HCT116 (cell line): ENCODE measurements around the gene FAM162A. TPM values are rescaled to one million over a fixed set of nuclear protein-coding genes. Genes with fewer than 3 reads are reported as not detected.

Experiments
- ATAC-seq: fragments of 200-7000 bp; cut with Tn5 transposase; 2 replicates; pipeline ENCODE4 v1.9.1; 2020; ENCODE audit warnings: mild to moderate bottlenecking, moderate library complexity
- BruUV-seq: library from RNA; stranded (reverse); fragments of 400-500 nt; replicated peaks from 2 replicates; lab custom pipeline; 2021; lab: Mats Ljungman, UMichigan
- CTCF ChIA-PET: fragments of 300-600 bp; sonication (Branson Sonifier 250); formaldehyde crosslinking; loops from one replicate; lab custom pipeline; 2021; ENCODE audit warnings: antibody characterized with exemption; lab: Charles Lee
- POLR2A ChIA-PET: fragments of 300-600, 350-600 bp; sonication (Branson Sonifier 250); formaldehyde crosslinking; loops from one replicate; lab custom pipeline; 2021; ENCODE audit warnings: antibody characterized with exemption; lab: Charles Lee
- RAD21 ChIA-PET, 2 experiments: fragments of 300-600 bp; sonication (Branson Sonifier 250); formaldehyde crosslinking; loops; one replicate each; lab custom pipeline; 2023; ENCODE audit warnings: low total read pairs in 2 of 2; ENCODE audit not compliant: uncharacterized antibody in 2 of 2, unreplicated experiment in 2 of 2, low non-redundant PET in 1 of 2; lab: Charles Lee
- DNase-seq: peaks from one replicate; pipeline ENCODE4 v3.0.0-alpha.2; 2010; ENCODE audit warnings: low read depth, low spot score
- H2AFZ ChIP-seq: fragments of 200-600 bp; shearing (Covaris generic), sonication (generic); 2 replicates; pipeline ENCODE4 v1.6.1; 2017; ENCODE audit warnings: low read depth, mixed run types, mixed read lengths, antibody characterized with exemption, low read length; ENCODE audit not compliant: poor library complexity, severe bottlenecking
- H3K27ac ChIP-seq: 2 replicates; pipeline ENCODE4 v1.5.1; 2012; ENCODE audit warnings: low read depth, low read length
- H3K27me3 ChIP-seq: fragments of 200-600 bp; sonication (generic); 2 replicates; pipeline ENCODE4 v1.6.1; 2016; ENCODE audit warnings: mixed run types, low read length, mixed read lengths; ENCODE audit not compliant: insufficient read depth
- H3K36me3 ChIP-seq, 2 experiments: fragments of 200-500 bp in 1 of 2; fragments of 200-600 bp in 1 of 2; sonication (Bioruptor generic) in 1 of 2; sonication (generic) in 1 of 2; 2 replicates each; pipeline versions ENCODE4 v1.5.1 to v1.6.1; 2014 to 2016; ENCODE audit warnings: low read length in 2 of 2, inconsistent platforms in 1 of 2, mixed read lengths in 1 of 2, mixed run types in 1 of 2; ENCODE audit not compliant: insufficient read depth in 2 of 2, control insufficient read depth in 1 of 2
- H3K4me1 ChIP-seq, 2 experiments: fragments of 200-600 bp in 1 of 2; sonication (generic) in 1 of 2; 2 replicates each; pipeline versions ENCODE4 v1.5.1 to v1.6.1; 2012 to 2017; ENCODE audit warnings: low read length in 2 of 2, inconsistent platforms in 1 of 2, mild to moderate bottlenecking in 1 of 2, mixed read lengths in 1 of 2, mixed run types in 1 of 2, moderate library complexity in 1 of 2; ENCODE audit not compliant: insufficient read depth in 2 of 2, control insufficient read depth in 1 of 2
- H3K4me2 ChIP-seq: fragments of 200-600 bp; sonication (generic); 2 replicates; pipeline ENCODE4 v1.6.1; 2017; ENCODE audit warnings: mixed run types, low read length, mixed read lengths
- H3K4me3 ChIP-seq, 2 experiments: fragments of 200-600 bp in 1 of 2; sonication (generic) in 1 of 2; replicated peaks in 1 of 2; 2 replicates each; pipeline ENCODE4 v1.5.1; 2011 to 2016; ENCODE audit warnings: low read length in 2 of 2, control low read depth in 1 of 2, low read depth in 1 of 2, mild to moderate bottlenecking in 1 of 2, mixed read lengths in 1 of 2, mixed run types in 1 of 2
- H3K79me2 ChIP-seq: fragments of 200-600 bp; sonication (generic); 2 replicates; pipeline ENCODE4 v1.6.1; 2017; ENCODE audit warnings: mild to moderate bottlenecking, mixed run types, low read length, moderate library complexity, mixed read lengths; ENCODE audit not compliant: insufficient read depth
- H3K9ac ChIP-seq: fragments of 200-600 bp; sonication (generic); 2 replicates; pipeline ENCODE4 v1.6.1; 2016; ENCODE audit warnings: low read length, mixed read lengths
- H3K9me2 ChIP-seq: fragments of 200-600 bp; sonication (generic), shearing (Covaris generic); 2 replicates; pipeline ENCODE4 v1.6.1; 2017; ENCODE audit warnings: mixed run types, mild to moderate bottlenecking, moderate library complexity; ENCODE audit not compliant: insufficient read depth
- H3K9me3 ChIP-seq, 2 experiments: fragments of 200-500 bp in 1 of 2; fragments of 200-600 bp in 1 of 2; sonication (Bioruptor generic) in 1 of 2; sonication (generic) in 1 of 2; 2 replicates each; pipeline ENCODE4 v1.6.1; 2014 to 2017; ENCODE audit warnings: low read length in 2 of 2, mixed read lengths in 2 of 2, inconsistent platforms in 1 of 2, low read depth in 1 of 2, mild to moderate bottlenecking in 1 of 2, mixed run types in 1 of 2, moderate library complexity in 1 of 2; ENCODE audit not compliant: control insufficient read depth in 1 of 2, insufficient read depth in 1 of 2
- H4K20me1 ChIP-seq: fragments of 200-600 bp; sonication (generic), shearing (Covaris generic); 2 replicates; pipeline ENCODE4 v1.6.1; 2017; ENCODE audit warnings: mixed run types, mild to moderate bottlenecking, moderate library complexity; ENCODE audit not compliant: insufficient read depth
- JUND ChIP-seq: IDR thresholded peaks from 2 replicates; pipeline ENCODE4 v1.6.1; 2012
- MAX ChIP-seq: IDR thresholded peaks from 2 replicates; pipeline ENCODE4 v1.6.1; 2012
- TCF7L2 ChIP-seq: IDR thresholded peaks from 2 replicates; pipeline ENCODE4 v1.7.0; 2011; ENCODE audit warnings: borderline replicate concordance, inconsistent platforms; ENCODE audit not compliant: insufficient read depth, insufficient read length; ENCODE audit errors: extremely low read depth
- YY1 ChIP-seq: IDR thresholded peaks from 2 replicates; pipeline ENCODE4 v1.6.1; 2011; ENCODE audit warnings: low read length, low read depth, moderate library complexity, mild to moderate bottlenecking; ENCODE audit not compliant: insufficient replicate concordance; ENCODE audit errors: extremely low read depth
- intact Hi-C: fragments of 100-400 bp; cut with micrococcal nuclease; formaldehyde crosslinking; loops from 2 replicates; pipeline ENCODE4 v1.10.0; 2022
- total RNA-seq: library from RNA; stranded (reverse); gene quantifications from one replicate; pipeline ENCODE4 v1.2.1, GENCODE V29; 2021; ENCODE audit not compliant: unreplicated experiment
- TF ChIP-seq, protein P1 (sequence below), 3 experiments: fragments of 200-600 bp in 1 of 3; sonication (generic) in 1 of 3; IDR thresholded peaks in 2 of 3; conservative IDR thresholded peaks in 1 of 3; 2 replicates each; pipeline ENCODE4 v1.5.1; 2012 to 2017; ENCODE audit warnings: low read depth in 2 of 3, low read length in 2 of 3, antibody characterized with exemption in 1 of 3, borderline replicate concordance in 1 of 3, control low read depth in 1 of 3, mild to moderate bottlenecking in 1 of 3, mixed read lengths in 1 of 3, mixed run types in 1 of 3, moderate library complexity in 1 of 3; ENCODE audit not compliant: insufficient read depth in 1 of 3
- TF ChIP-seq, protein P2 (sequence below): IDR thresholded peaks from 2 replicates; pipeline ENCODE4 v1.6.1; 2012; ENCODE audit warnings: low read depth

The FAM162A gene
- total RNA-seq, 1 experiment from 2014 or later: 74.1 TPM

DNA sequence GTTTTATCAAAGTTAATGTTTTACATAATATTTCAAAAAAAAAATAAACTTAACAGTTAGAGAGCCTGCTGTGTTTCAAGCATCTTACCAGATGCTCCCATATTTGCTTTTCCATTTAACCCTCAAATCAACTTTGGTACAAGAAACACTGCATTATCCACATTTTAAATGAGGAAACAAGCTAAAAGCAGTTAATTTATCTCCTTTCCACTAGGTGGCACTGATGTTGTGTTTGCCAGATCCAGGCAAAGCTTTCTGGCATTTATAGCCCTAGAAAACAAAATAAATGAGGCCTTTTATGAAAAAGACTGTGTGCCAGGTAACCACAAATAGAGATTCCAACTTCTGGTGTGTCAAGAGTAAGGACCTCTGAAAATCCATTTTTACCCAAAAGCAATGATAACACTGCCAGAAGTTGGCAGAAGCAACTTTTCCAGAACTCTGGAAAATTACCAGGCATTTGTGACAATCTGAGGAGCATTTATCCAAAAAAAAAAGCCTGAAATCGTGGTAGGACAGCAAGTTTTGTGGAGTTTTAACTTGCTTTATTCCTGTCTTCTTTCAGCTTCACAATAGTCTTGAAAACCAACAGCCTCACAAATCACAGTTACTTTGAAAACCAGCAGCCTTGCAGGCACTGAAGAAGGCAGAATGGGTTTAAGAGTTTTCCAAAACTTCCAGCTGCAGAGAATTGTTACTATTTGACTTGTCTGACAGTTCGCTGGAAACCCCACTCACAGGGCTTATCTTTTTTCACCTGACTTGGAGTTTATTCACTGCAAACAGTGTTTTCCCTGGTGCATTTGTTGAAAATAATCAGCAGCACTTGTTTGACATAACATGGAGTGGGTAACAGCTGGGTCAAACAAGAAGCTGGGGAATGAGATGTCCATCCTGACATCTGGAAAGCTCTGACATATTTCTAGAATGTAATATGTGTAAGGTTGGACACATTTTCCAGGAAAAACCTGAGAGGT, 9.2 kb downstream of the FAM162A start (continued):
- TF ChIP-seq MAX: no peak; the same call in 1 of the 2 replicates

DNA sequence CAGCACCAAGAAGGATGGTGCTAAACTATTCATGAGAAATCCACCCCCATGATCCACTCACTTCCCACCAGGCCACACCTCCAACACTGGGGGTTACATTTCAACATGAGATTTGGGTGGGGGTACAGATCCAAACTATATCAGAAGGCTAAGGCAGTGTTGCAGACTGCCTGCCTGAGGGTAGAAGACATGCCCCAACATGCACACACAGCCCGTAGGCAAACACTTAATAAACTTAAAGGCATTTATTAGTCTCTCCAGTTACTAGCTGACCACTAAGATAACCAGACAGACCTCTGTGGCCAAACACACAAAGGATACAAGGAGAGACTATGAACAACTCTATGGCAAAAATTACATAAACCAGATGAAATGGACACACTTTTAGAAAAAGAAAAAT, 10.2 kb downstream of the FAM162A start:
- H3K27me3 ChIP-seq: no peaks in the 10 kb centered on the region
- CTCF ChIA-PET: interaction anchor here (1.3 to 2.8 kb wide), 2 partner anchors 285 to 634 kb away, joined by 3 to 29 read pairs; no protein-coding TSS in a partner anchor
- no peak overlapping the region for H2AFZ ChIP-seq
- peaks cover 0 to 12% of the 10 kb centered on the region in 2 experiments; a peak in 3 of 4 replicates for H3K36me3 ChIP-seq
- H3K9me3 ChIP-seq: no peaks in the 10 kb centered on the region
- RAD21 ChIA-PET: no interaction called here
- H3K27ac ChIP-seq: no peak overlapping the region
- ATAC-seq (no peak), DNase-seq (no peak)
- no peak overlapping the region for H3K4me2 ChIP-seq
- peaks cover 47% of the 10 kb centered on the region for H3K79me2 ChIP-seq
- no TSS peak for BruUV-seq
- H3K4me3 ChIP-seq: no peak overlapping the region
- H3K9ac ChIP-seq: no peak overlapping the region
- TF ChIP-seq, protein P1, sequence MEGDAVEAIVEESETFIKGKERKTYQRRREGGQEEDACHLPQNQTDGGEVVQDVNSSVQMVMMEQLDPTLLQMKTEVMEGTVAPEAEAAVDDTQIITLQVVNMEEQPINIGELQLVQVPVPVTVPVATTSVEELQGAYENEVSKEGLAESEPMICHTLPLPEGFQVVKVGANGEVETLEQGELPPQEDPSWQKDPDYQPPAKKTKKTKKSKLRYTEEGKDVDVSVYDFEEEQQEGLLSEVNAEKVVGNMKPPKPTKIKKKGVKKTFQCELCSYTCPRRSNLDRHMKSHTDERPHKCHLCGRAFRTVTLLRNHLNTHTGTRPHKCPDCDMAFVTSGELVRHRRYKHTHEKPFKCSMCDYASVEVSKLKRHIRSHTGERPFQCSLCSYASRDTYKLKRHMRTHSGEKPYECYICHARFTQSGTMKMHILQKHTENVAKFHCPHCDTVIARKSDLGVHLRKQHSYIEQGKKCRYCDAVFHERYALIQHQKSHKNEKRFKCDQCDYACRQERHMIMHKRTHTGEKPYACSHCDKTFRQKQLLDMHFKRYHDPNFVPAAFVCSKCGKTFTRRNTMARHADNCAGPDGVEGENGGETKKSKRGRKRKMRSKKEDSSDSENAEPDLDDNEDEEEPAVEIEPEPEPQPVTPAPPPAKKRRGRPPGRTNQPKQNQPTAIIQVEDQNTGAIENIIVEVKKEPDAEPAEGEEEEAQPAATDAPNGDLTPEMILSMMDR (IDR thresholded peaks at IDR 0.05 in 2 of 3, conservative IDR thresholded peaks at IDR 0.05 in 1 of 3; ENCODE audit: borderline replicate concordance in 1 of 3, insufficient read depth in 1 of 3, low read depth in 2 of 3, low read length in 2 of 3): no peak
- TF ChIP-seq YY1: no peak
- TF ChIP-seq TCF7L2: no peak
- no peak for TF ChIP-seq JUND
- TF ChIP-seq, protein P2, sequence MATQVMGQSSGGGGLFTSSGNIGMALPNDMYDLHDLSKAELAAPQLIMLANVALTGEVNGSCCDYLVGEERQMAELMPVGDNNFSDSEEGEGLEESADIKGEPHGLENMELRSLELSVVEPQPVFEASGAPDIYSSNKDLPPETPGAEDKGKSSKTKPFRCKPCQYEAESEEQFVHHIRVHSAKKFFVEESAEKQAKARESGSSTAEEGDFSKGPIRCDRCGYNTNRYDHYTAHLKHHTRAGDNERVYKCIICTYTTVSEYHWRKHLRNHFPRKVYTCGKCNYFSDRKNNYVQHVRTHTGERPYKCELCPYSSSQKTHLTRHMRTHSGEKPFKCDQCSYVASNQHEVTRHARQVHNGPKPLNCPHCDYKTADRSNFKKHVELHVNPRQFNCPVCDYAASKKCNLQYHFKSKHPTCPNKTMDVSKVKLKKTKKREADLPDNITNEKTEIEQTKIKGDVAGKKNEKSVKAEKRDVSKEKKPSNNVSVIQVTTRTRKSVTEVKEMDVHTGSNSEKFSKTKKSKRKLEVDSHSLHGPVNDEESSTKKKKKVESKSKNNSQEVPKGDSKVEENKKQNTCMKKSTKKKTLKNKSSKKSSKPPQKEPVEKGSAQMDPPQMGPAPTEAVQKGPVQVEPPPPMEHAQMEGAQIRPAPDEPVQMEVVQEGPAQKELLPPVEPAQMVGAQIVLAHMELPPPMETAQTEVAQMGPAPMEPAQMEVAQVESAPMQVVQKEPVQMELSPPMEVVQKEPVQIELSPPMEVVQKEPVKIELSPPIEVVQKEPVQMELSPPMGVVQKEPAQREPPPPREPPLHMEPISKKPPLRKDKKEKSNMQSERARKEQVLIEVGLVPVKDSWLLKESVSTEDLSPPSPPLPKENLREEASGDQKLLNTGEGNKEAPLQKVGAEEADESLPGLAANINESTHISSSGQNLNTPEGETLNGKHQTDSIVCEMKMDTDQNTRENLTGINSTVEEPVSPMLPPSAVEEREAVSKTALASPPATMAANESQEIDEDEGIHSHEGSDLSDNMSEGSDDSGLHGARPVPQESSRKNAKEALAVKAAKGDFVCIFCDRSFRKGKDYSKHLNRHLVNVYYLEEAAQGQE: no peak
- H3K4me1 ChIP-seq: peaks cover 0 to 4% of the 10 kb centered on the region in 2 experiments; a peak in 1 of 4 replicates
- intact Hi-C loops: no loop called here
- POLR2A ChIA-PET: no interaction called here
- no peaks in the 10 kb centered on the region for H4K20me1 ChIP-seq
- H3K9me2 ChIP-seq: no peaks in the 10 kb centered on the region
